ENCODE data around the gene SLC35F3. TPM values are rescaled to one million over a fixed set of nuclear protein-coding genes. Genes with fewer than 3 reads are reported as not detected.

Gene SLC35F3
- total RNA-seq, 1 experiment from 2014 or later, result 22.7 TPM

- BruUV-seq (replicated peaks), result no TSS peak
- Histone ChIP-seq H3K4me3 (ENCODE audit: low read depth, low read length, poor library complexity, severe bottlenecking) (no peak overlapping the region), H3K4me1 (ENCODE audit: insufficient read depth, low read length, poor library complexity, severe bottlenecking) (no peaks in the 10 kb centered on the region), H3K9me3 (ENCODE audit: low read depth, low read length, poor library complexity, severe bottlenecking) (no peaks in the 10 kb centered on the region), H3K27me3 (replicated peaks; ENCODE audit: insufficient read depth, low read depth, low read length, poor library complexity) (peaks cover 36% of the 10 kb centered on the region), H3K27ac (ENCODE audit: low read depth, low read length, poor library complexity, severe bottlenecking) (no peak overlapping the region), H3K36me3 (ENCODE audit: insufficient read depth, low read length, poor library complexity, severe bottlenecking) (no peaks in the 10 kb centered on the region)
- CTCF ChIA-PET, result interaction anchor here (0.7 kb wide), 1 partner anchor 16 kb away, joined by 5 read pairs; no protein-coding TSS in a partner anchor
- no peak for DNase-seq (ENCODE audit: low spot score)
- TF ChIP-seq EZH2 (IDR thresholded peaks at IDR 0.05; ENCODE audit: borderline replicate concordance, low read depth, low read length, poor library complexity, severe bottlenecking), result no peak
- TF ChIP-seq, protein P1, sequence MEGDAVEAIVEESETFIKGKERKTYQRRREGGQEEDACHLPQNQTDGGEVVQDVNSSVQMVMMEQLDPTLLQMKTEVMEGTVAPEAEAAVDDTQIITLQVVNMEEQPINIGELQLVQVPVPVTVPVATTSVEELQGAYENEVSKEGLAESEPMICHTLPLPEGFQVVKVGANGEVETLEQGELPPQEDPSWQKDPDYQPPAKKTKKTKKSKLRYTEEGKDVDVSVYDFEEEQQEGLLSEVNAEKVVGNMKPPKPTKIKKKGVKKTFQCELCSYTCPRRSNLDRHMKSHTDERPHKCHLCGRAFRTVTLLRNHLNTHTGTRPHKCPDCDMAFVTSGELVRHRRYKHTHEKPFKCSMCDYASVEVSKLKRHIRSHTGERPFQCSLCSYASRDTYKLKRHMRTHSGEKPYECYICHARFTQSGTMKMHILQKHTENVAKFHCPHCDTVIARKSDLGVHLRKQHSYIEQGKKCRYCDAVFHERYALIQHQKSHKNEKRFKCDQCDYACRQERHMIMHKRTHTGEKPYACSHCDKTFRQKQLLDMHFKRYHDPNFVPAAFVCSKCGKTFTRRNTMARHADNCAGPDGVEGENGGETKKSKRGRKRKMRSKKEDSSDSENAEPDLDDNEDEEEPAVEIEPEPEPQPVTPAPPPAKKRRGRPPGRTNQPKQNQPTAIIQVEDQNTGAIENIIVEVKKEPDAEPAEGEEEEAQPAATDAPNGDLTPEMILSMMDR (conservative IDR thresholded peaks at IDR 0.05; ENCODE audit: low read depth, low read length), result no peak
- POLR2A ChIA-PET (ENCODE audit: low non-redundant PET), result no interaction called here
- intact Hi-C loops (cut with micrococcal nuclease; ENCODE audit: unreplicated experiment), result no loop called here
Measured at GRCh38 chr1:233938476-233938875, 34.0 kb downstream of the SLC35F3 start.

GRCh38 chr1:233939451-233939850, 35.0 kb downstream of the SLC35F3 start:
- intact Hi-C loops (cut with micrococcal nuclease; ENCODE audit: unreplicated experiment), result no loop called here
- ChIA-PET POLR2A (ENCODE audit: low non-redundant PET) (no interaction called here), CTCF (no interaction called here)
- no peaks in the 10 kb centered on the region for H3K4me1 ChIP-seq (ENCODE audit: insufficient read depth, low read length, poor library complexity, severe bottlenecking)
- peaks cover 40% of the 10 kb centered on the region for H3K27me3 ChIP-seq (replicated peaks; ENCODE audit: insufficient read depth, low read depth, low read length, poor library complexity)
- H3K9me3 ChIP-seq (ENCODE audit: low read depth, low read length, poor library complexity, severe bottlenecking), result no peaks in the 10 kb centered on the region
- H3K4me3 ChIP-seq (ENCODE audit: low read depth, low read length, poor library complexity, severe bottlenecking), result no peak overlapping the region
- no peak overlapping the region for H3K27ac ChIP-seq (ENCODE audit: low read depth, low read length, poor library complexity, severe bottlenecking)
- BruUV-seq (replicated peaks), result no TSS peak
- no peak for TF ChIP-seq EZH2 (IDR thresholded peaks at IDR 0.05; ENCODE audit: borderline replicate concordance, low read depth, low read length, poor library complexity, severe bottlenecking)
- TF ChIP-seq, protein P1 (conservative IDR thresholded peaks at IDR 0.05; ENCODE audit: low read depth, low read length), result no peak
- DNase-seq (ENCODE audit: low spot score), result no peak
- no peaks in the 10 kb centered on the region for H3K36me3 ChIP-seq (ENCODE audit: insufficient read depth, low read length, poor library complexity, severe bottlenecking)

- no TSS peak for BruUV-seq (replicated peaks)
Measured at GRCh38 chr1:233940908-233941307, 36.4 kb downstream of the SLC35F3 start.

More at GRCh38 chr1:233940908-233941307, 36.4 kb downstream of the SLC35F3 start:
- POLR2A ChIA-PET (ENCODE audit: low non-redundant PET), result no interaction called here
- Histone ChIP-seq H3K4me3 (ENCODE audit: low read depth, low read length, poor library complexity, severe bottlenecking) (no peak overlapping the region), H3K27ac (ENCODE audit: low read depth, low read length, poor library complexity, severe bottlenecking) (no peak overlapping the region), H3K9me3 (ENCODE audit: low read depth, low read length, poor library complexity, severe bottlenecking) (no peaks in the 10 kb centered on the region), H3K36me3 (ENCODE audit: insufficient read depth, low read length, poor library complexity, severe bottlenecking) (no peaks in the 10 kb centered on the region), H3K4me1 (ENCODE audit: insufficient read depth, low read length, poor library complexity, severe bottlenecking) (no peaks in the 10 kb centered on the region), H3K27me3 (replicated peaks; ENCODE audit: insufficient read depth, low read depth, low read length, poor library complexity) (peaks cover 45% of the 10 kb centered on the region)
- TF ChIP-seq, protein P1 (conservative IDR thresholded peaks at IDR 0.05; ENCODE audit: low read depth, low read length), result no peak
- no peak for DNase-seq (ENCODE audit: low spot score)
- intact Hi-C loops (cut with micrococcal nuclease; ENCODE audit: unreplicated experiment), result no loop called here
- CTCF ChIA-PET, result no interaction called here
